Left forelimb (tissue), 1 donor: ENCODE data around the gene NKX2-1.

Source experiments
- DNase-seq: peaks from one replicate; pipeline ENCODE4 v3.0.0-alpha.2; 2018; ENCODE audit warnings: low spot score

NKX2-1 gene

GRCh38 chr14:36517242-36518030, 2.6 kb downstream of the NKX2-1 start:
- DNase-seq: no peak

- no peak for DNase-seq
These were observed 3.3 kb downstream of the NKX2-1 start for GRCh38 chr14:36516719-36517241.

- no peak for DNase-seq
These were observed 3.9 kb downstream of the NKX2-1 start for GRCh38 chr14:36515896-36516718.

GRCh38 chr14:36515105-36515593, 4.9 kb downstream of the NKX2-1 start:
- DNase-seq: no peak

GRCh38 chr14:36514278-36515104, 5.5 kb downstream of the NKX2-1 start:
- no peak for DNase-seq

GRCh38 chr14:36513451-36514277, 6.4 kb downstream of the NKX2-1 start:
- no peak for DNase-seq

- DNase-seq: no peak
These were observed 7.0 kb downstream of the NKX2-1 start for GRCh38 chr14:36513012-36513420.

GRCh38 chr14:36512585-36513003, 7.4 kb downstream of the NKX2-1 start:
- no peak for DNase-seq

- DNase-seq: no peak
These were observed 7.9 kb downstream of the NKX2-1 start for GRCh38 chr14:36511981-36512584.

GRCh38 chr14:36510874-36511273, 9.2 kb downstream of the NKX2-1 start:
- DNase-seq: no peak

GRCh38 chr14:36510078-36510799, 9.8 kb downstream of the NKX2-1 start:
- no peak for DNase-seq

GRCh38 chr14:36509069-36509917, 10.7 kb downstream of the NKX2-1 start:
- no peak for DNase-seq

- DNase-seq: no peak
These were observed 11.5 kb downstream of the NKX2-1 start for GRCh38 chr14:36508418-36509068.

GRCh38 chr14:36507847-36508417, 12.1 kb downstream of the NKX2-1 start:
- DNase-seq: no peak

- DNase-seq: no peak
These were observed 13.1 kb downstream of the NKX2-1 start for GRCh38 chr14:36506732-36507614.

GRCh38 chr14:36505892-36506731, 13.9 kb downstream of the NKX2-1 start:
- no peak for DNase-seq
